Omental fat pad (tissue), 4 donors: ENCODE results near the gene COX7A2. TPM values are rescaled to one million over a fixed set of nuclear protein-coding genes. Genes with fewer than 3 reads are reported as not detected.

Experiments
- ATAC-seq: fragments of 150-250 bp; one replicate; pipeline ENCODE4 v1.9.1; 2016; ENCODE audit warnings: mild to moderate bottlenecking, moderate library complexity; ENCODE audit not compliant: low FRiP score
- DNase-seq: peaks from one replicate; pipeline ENCODE4 v3.0.0-alpha.2; 2019; ENCODE audit warnings: low spot score
- total RNA-seq, 4 donors: library from RNA; depleted of rRNA; stranded (reverse); fragments of >200 nt; gene quantifications; one replicate each; pipeline ENCODE4 v1.1.0, GENCODE V29; 2016
- TF ChIP-seq, protein P1 (sequence below), 3 donors: fragments of 450-650 bp; IDR thresholded peaks; one replicate each; pipeline ENCODE4 v1.5.1; 2016 to 2017; ENCODE audit warnings: antibody characterized with exemption in 3 of 3, mild to moderate bottlenecking in 3 of 3, moderate library complexity in 2 of 3

COX7A2 gene, protein sequence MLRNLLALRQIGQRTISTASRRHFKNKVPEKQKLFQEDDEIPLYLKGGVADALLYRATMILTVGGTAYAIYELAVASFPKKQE
- total RNA-seq: 100 to 1,000 TPM; 171 to 310 (median 221) TPM

DNA sequence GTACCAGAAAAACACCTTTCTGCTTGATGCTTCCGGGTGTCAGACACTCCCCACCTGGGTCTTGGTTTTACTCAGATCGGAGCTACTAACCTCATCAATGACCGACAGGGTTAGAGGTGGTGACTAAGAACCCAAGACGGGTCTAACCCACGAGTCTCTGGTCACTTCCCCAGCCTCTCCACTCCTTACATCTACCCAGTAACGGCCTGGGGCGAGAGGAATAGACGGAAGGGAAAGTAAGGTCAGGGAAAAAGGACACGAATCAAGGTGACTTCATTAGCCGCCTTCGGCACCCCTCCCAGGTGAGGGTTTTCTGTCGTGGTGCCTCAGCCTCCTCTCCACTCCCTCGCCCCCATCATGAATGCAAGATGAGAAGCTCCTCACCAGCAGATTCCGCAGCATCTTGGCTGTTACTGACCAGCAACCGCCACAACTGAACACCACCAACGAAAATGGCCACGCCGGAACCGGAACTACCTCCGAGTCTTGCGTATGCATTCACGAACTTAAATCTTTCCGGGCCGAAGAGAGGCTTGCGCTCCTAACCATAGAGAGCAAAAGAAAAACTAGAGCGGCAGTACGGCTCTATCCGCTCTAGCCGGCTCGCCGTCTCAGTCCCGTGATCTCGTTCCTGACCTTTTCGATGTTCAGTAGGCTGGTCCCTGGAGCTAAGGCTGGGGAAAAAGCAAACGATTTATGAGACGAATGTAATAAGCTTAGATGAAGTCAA, at the start of gene COX7A2:
COX7A2 (minus strand) TSS at position 469 of the 730 bp plus-strand sequence; CDS start at position 402, 67 bp downstream.
- peak; percentile 84 for DNase-seq
- ATAC-seq: peak; percentile 99
- TF ChIP-seq, protein P1, sequence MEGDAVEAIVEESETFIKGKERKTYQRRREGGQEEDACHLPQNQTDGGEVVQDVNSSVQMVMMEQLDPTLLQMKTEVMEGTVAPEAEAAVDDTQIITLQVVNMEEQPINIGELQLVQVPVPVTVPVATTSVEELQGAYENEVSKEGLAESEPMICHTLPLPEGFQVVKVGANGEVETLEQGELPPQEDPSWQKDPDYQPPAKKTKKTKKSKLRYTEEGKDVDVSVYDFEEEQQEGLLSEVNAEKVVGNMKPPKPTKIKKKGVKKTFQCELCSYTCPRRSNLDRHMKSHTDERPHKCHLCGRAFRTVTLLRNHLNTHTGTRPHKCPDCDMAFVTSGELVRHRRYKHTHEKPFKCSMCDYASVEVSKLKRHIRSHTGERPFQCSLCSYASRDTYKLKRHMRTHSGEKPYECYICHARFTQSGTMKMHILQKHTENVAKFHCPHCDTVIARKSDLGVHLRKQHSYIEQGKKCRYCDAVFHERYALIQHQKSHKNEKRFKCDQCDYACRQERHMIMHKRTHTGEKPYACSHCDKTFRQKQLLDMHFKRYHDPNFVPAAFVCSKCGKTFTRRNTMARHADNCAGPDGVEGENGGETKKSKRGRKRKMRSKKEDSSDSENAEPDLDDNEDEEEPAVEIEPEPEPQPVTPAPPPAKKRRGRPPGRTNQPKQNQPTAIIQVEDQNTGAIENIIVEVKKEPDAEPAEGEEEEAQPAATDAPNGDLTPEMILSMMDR (IDR thresholded peaks at IDR 0.05): no peak

DNA sequence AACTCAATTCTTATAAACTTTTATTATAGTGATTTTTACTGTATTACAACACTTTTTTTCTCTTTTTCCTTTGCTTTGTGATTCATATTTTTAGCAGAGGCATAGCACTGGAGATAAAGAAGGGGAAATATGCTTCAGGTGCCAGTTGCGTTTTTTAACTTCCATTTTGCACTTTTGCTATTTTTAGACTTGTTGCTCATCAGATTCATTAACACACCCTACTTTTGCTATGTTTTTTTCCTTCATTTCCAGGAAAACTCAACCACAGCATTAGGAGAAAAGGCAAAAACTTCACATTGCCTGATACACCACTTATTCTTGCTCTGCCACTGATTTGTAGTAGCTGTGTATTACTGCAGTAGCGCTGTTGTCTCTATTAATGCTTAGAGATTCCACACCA, 49.0 kb upstream of the COX7A2 start:
- DNase-seq: no peak
- TF ChIP-seq, protein P1 (IDR thresholded peaks at IDR 0.05): no peak
- peak; percentile 46 for ATAC-seq

DNA sequence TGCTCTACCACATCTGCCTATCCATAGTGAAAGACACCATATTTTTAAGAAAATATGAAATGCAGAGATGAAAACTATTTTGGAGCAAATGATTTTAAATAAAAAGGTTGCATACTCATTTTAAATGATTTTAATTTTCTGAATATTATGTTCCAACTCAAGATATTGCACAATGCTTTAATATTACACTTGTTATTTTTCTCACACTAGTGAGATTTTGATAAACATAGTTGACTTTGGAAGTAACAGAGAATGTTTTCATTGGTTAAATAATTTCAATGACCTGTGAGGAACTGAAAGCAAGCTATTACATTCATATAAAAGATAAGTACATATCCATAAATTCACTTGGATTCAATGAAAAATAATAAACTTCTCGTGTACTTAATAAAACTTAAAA, 48.1 kb upstream of the COX7A2 start:
- ATAC-seq (no peak), DNase-seq (no peak)
- TF ChIP-seq, protein P1 (IDR thresholded peaks at IDR 0.05): no peak

GRCh38 chr6:75291331-75291730, 47.7 kb upstream of the COX7A2 start:
- TF ChIP-seq, protein P1 (IDR thresholded peaks at IDR 0.05): no peak
- DNase-seq (no peak), ATAC-seq (no peak)

DNA sequence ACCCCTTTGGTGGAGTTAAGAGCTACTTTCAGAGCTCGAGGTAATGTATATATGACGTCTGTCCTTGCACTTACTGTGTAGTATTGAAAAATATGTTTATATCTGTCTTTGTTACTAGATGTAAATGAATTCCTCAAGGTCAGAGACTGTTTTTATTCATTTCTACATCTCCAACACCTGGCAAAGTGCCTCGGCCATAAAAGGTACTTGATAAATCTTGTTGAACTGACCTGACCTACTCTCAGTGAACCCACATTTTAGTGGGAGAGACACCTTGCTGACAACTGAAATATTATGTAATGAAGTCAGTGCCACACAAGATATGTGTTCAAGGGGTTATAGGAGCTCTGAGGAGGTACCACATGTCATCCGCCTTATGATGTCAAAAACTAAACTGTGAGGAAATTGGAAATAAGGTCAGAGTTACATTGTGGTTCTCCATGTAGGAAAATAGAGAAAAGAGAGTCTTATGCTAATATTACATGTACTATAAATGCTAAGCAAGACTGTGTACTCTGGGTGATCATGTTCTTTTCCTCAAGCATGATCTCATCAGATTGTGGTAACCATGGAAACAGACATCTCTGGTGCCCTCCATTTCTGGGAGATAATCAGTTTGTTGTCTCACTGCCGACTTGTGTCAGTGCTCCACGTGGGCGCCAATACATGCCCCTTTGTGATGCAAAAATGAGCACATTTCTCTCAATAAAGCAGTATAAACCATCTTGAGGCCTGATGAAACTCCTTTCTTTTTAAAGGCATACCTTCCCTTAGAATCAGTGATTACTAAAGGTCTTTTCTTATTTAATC, 46.7 kb upstream of the COX7A2 start:
- no peak for DNase-seq
- no peak for ATAC-seq
- TF ChIP-seq, protein P1 (IDR thresholded peaks at IDR 0.05): no peak

GRCh38 chr6:75288023-75288422, 44.4 kb upstream of the COX7A2 start:
- no peak for ATAC-seq
- TF ChIP-seq, protein P1 (IDR thresholded peaks at IDR 0.05): no peak

More at GRCh38 chr6:75288023-75288422, 44.4 kb upstream of the COX7A2 start:
- no peak for DNase-seq
